Breast epithelium (tissue), 4 donors: ENCODE measurements around the gene BRIX1. TPM values are rescaled to one million over a fixed set of nuclear protein-coding genes. Genes with fewer than 3 reads are reported as not detected.
"Not testable (repeated sequence)": the region's sequence is repeated elsewhere in the genome, so short reads cannot be mapped to it uniquely, and the experiment has no call there.

Experiments used
- DNase-seq, 2 donors: peaks; one replicate each; pipeline ENCODE4 v3.0.0-alpha.2; 2019; ENCODE audit warnings: low spot score in 2 of 2
- H3K27ac ChIP-seq, 2 donors: fragments of 200-600 bp; sonication (generic) in 1 of 2; one replicate each; pipeline ENCODE4 v1.5.1; 2016 to 2019; ENCODE audit warnings: mild to moderate bottlenecking in 1 of 2
- H3K27me3 ChIP-seq, 2 donors: fragments of 200-600 bp; sonication (generic) in 1 of 2; one replicate each; pipeline versions ENCODE4 v1.5.1 to v1.6.0; 2017 to 2019; ENCODE audit warnings: control low read depth in 1 of 2, mild to moderate bottlenecking in 1 of 2
- H3K36me3 ChIP-seq: fragments of 200-600 bp; one replicate; pipeline ENCODE4 v1.5.1; 2019
- H3K4me1 ChIP-seq, 2 donors: fragments of 200-600 bp; sonication (generic); one replicate each; pipeline ENCODE4 v1.5.1; 2016 to 2019; ENCODE audit warnings: control low read depth in 1 of 2
- H3K4me3 ChIP-seq, 3 donors: fragments of 200-600 bp; sonication (generic); 1 replicate in 2 of 3; 2 replicates in 1 of 3; pipeline ENCODE4 v1.5.1; 2016 to 2019; ENCODE audit warnings: mild to moderate bottlenecking in 3 of 3, moderate library complexity in 2 of 3
- H3K9me3 ChIP-seq, 2 donors: fragments of 200-600 bp; sonication (generic) in 1 of 2; one replicate each; pipeline ENCODE4 v1.5.1; 2016 to 2019; ENCODE audit warnings: control low read depth in 1 of 2
- CTCF ChIP-seq, 3 donors: fragments of 450-650 bp; IDR thresholded peaks; one replicate each; pipeline ENCODE4 v1.5.1; 2016 to 2017; ENCODE audit warnings: antibody characterized with exemption in 3 of 3, mild to moderate bottlenecking in 3 of 3, moderate library complexity in 3 of 3
- POLR2A ChIP-seq: fragments of 450-650 bp; IDR thresholded peaks from one replicate; pipeline ENCODE4 v1.6.1; 2016; ENCODE audit warnings: antibody characterized with exemption, mild to moderate bottlenecking, moderate library complexity
- POLR2AphosphoS5 ChIP-seq, 3 donors: sonication (generic); formaldehyde crosslinking; IDR thresholded peaks; one replicate each; pipeline ENCODE4 v1.6.1; 2017; ENCODE audit warnings: antibody characterized with exemption in 3 of 3
- intact Hi-C: fragments of 100-400 bp; cut with DNase I; formaldehyde crosslinking; loops from one replicate; pipeline ENCODE4 v1.15.1; 2023; ENCODE audit warnings: low total_unique reads
- total RNA-seq, 3 donors: library from RNA; depleted of rRNA; stranded (reverse); fragments of >200 nt; gene quantifications; one replicate each; pipeline ENCODE4 v1.1.0, GENCODE V29; 2016

BRIX1 gene
- total RNA-seq, 3 donors from 2014 or later, result 18.2 to 28.8 (median 23.7) TPM

DNA sequence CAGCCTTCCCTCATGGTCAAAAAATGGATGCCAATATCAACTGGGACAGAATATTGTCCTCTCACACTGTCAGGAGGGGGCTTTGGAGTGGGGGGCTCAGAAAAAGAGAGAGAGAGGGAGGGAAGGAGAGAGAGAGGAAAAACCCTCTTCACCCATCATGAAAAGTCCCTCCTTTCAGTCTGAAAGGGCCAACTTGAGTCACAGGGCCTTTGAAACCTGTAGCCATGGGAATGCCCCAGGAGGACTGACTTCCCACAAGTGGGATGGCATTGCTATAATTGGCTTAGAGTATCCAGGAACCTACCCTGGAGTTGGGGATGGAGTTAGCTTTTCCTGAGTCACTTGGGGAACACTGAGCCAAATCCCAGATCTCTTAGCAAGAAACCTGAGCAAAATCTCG is 55.0 kb downstream of the BRIX1 start:
- TF ChIP-seq POLR2AphosphoS5 (IDR thresholded peaks at IDR 0.05) (no peak), CTCF (IDR thresholded peaks at IDR 0.05) (no peak), POLR2A (no peak)
- Histone ChIP-seq H3K27ac (no peak overlapping the region), H3K27me3 (no peaks in the 10 kb centered on the region), H3K36me3 (no peaks in the 10 kb centered on the region), H3K9me3 (peaks cover 0 to 6% of the 10 kb centered on the region in 2 donors), H3K4me3 (no peak overlapping the region), H3K4me1 (no peaks in the 10 kb centered on the region)
- DNase-seq, result no peak
- intact Hi-C loops, result no loop called here

GRCh38 chr5:34971655-34972054 is 56.1 kb downstream of the BRIX1 start:
- H3K4me3 ChIP-seq, H3K36me3 ChIP-seq, intact Hi-C loops, H3K27me3 ChIP-seq, DNase-seq, H3K27ac ChIP-seq, H3K4me1 ChIP-seq, H3K9me3 ChIP-seq: not testable (repeated sequence)

Other genes starting within 250 kb of the BRIX1 start
- gene TTC23L, start 76.5 kb upstream of the BRIX1 start, total RNA-seq, result 1 to 10 TPM in 2 of 3 donors, not detected in 1; 1.3 to 2.0 TPM
- 10 to 100 TPM; 12.8 to 23.3 (median 18.7) TPM for gene RAD1, start 207 bp upstream of the BRIX1 start, total RNA-seq
- 10 to 100 TPM; 33.8 to 39.8 (median 36.9) TPM for gene DNAJC21, start 13.8 kb downstream of the BRIX1 start, total RNA-seq
- gene AGXT2, start 132.2 kb downstream of the BRIX1 start, total RNA-seq, result not detected